Ecto neural progenitor cell (in vitro differentiated cells): ENCODE results near the gene KRTAP10-5.
A peak's percentile ranks its signal among the peaks of the same experiment; 100 is the strongest.

Source experiments
- DNase-seq: peaks from one replicate; pipeline ENCODE4 v3.0.0-alpha.2; 2018; ENCODE audit warnings: low spot score

KRTAP10-5 gene

DNA sequence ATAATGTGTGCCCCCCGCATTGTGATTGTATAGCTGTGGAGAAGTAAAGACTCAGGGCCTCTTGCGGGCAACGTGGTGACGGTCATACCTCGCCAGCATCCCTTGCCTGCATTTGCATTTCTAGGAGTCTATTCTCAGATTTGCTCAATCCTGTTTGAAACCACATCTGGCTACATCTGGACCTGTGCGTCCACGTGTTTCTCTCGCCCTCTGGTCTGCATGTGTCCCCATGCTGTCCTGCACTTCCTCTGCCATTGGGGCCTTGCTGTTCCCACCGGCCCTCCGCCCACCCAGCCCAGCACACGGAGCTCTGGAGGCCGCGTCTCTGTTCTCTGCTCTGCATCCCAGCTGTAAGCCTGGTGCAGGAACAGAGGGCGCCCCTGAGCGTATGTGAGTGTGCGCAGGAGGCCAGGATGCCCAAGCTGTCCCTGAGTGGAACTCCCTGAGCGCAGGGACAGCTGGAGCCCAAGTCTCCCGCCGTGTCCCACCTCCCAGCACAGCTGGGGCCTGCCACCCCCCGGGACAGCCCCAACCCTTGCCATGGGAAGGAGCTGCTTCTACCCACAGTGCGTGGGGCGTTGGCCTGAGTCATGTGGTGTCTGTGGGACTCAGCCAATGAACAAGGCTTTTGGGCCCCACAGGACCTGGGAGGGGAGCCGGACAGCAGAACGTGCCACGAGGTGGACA, 30.7 kb downstream of the KRTAP10-5 start:
- peak; percentile 52 for DNase-seq

DNA sequence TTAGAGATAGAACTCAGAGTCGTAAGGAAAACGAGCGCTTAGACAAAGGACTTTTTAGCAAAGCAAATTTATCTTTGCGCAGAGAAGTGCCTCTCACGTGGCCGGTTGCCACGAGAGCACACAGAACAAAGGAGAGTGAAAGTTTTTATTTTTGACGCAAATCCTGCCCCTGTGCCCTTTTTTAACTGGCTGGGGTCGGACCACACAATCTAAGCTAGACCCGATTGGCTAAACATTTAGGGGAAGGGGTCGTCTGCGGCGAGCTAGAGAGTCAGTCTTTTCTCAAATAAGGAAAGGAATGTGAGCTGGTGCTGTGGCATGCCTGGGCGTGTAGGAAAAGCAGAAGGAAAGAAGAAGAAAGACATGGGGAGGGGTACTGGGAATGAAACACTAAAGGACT, 31.5 kb downstream of the KRTAP10-5 start:
- DNase-seq: peak; percentile 49

DNA sequence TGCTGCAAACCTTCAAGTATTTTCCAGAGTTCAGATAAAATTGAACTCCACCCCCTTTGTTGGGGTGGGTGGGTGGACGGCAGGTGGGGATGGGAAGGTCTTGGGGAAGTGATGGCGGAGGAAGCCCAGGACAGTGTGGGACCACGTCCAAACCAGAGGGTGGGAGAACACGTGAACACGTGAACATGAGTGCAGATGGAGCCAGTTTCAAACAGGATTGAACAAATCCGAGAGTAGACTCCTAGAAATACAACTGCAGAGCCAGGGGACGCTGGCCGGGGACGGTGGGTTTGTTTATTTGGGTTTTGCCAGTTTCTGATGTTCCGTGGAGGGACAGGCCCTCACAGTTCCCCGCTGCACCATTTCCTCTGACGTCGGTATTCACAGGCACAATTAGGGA, 32.0 kb downstream of the KRTAP10-5 start:
- no peak for DNase-seq

DNA sequence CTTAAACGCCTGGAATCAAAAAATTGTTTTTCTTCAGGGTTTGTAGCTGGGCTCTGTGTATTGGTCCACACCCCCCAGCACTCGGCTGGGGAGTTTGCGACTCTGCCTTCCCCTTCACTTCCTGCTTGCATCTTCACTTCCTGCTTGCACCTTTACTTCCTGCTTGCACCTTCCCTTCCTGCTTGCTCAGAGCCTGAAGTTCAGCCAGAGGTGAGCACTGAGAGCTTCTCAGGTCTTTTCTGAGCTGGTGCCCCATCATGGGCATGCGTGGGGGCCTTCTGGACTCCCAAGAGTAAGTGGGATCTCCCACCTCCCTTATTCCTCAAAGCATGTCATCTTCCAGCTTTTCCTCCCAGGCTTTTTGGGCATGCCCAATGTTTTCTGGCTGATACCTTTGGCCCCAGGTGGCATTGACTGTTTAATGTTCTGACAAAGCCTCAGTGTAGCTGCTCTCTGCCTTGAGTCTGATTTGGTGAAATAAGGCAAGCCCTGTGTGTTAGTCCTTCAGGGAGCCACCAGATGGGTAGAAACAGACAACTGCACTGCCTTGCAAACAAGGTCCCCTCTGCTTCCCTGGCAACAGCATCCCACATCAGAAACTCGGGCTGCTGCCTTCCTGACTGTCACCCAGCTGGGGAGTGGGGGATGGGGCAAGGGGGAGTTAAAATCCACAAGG, 32.6 kb downstream of the KRTAP10-5 start:
- DNase-seq: no peak

DNA sequence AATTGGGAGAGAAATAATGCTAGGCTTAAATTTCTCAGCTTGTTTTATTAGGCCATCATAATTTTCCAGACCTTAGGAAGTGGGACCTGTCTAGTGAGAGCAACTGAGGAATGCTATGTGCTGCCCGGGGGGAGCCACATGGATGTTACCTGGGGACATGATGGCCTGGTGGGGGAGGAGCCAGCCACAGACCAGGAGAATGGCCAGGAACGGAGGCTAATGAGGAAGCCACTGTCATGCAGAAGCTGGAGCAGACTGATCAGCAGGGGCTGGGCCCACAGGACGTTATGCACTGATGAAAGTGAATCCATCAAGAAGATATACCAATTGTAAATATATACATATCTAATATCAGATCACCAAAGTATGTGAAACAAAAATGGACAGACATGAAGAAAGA, 35.8 kb downstream of the KRTAP10-5 start:
- DNase-seq: no peak

DNA sequence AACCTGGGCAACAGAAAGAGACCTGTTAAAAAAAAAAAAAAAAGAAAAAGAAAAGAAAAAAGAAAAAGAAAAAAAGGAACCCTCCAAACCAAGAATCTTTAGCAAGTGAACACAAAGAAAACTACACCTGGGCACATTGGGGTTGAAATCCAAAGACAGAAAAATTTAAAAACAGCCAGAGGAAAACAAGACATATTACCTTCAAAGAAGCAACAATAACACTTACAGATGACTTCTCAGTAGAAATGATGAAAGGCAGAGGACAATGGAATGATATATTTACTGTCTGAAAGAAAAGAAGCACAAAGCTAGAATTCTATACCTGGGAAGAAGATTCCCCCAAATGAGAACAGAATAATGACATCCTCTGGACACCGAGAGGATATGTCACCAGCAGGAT, 37.7 kb downstream of the KRTAP10-5 start:
- DNase-seq: no peak

DNA sequence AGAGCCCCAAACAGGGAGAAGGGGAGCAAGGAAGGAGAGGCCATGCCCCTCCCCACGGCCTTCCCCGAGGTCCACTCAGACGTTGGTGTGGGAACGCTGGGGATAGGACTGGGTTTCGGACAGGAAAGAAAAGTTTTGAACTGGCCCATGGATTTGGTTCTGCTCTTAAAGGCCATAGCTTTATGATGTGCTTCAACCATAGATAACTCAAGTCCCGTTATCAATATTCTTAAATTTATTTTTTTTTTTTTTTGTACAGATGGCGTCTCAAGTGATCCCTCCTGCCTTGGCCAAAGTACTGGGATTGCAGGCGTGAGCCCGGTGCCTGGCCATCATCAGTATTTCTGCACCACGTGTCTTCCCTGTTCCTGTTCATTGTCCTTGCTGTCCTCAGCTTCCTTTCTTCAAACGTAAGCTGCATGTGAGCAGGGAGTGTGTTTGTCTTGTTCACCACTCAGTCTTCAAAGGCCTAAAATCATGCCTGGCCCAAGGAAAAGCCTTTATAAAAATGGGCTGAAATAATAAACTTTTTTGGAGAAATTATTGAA, 39.6 kb downstream of the KRTAP10-5 start:
- no peak for DNase-seq

DNA sequence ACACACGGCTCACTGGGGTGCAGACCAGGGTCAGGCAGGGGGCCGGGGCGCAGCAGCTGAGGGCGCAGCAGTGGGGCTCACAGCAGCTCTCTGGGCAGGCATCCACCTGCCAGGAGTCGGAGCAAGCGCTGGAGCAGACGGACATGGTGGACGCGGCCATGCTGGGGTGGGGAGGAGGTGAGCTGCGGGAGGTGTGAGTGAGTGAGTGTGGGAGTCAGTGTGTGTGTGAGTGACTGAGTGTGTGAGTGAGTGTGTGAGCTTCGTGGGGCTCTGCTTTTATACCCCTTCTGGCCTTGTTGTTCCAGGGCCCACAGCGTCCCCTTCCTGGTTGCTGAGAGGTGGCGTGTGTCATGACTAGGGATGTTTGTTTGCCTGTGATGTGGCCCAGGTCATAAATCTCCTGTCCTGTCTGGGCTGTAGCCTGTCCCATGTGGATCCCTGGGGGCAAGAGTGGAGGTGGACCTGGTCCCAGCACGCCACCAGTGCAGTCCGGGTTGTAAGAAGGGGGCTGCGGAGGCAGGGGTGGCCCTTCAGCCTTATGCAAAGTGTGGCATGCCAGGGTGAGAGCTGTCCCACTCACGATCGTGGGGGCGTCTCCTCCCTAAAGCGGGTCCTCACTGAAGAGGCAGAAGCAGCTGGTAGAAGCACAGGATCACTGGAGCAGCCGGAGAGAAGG, 40.3 kb downstream of the KRTAP10-5 start, which contains the start of gene KRTAP10-1:
Gene KRTAP10-1 (minus strand): TSS at position 205 of the 676 bp plus-strand sequence. CDS start 45 bp downstream, at position 160.
- DNase-seq: no peak

DNA sequence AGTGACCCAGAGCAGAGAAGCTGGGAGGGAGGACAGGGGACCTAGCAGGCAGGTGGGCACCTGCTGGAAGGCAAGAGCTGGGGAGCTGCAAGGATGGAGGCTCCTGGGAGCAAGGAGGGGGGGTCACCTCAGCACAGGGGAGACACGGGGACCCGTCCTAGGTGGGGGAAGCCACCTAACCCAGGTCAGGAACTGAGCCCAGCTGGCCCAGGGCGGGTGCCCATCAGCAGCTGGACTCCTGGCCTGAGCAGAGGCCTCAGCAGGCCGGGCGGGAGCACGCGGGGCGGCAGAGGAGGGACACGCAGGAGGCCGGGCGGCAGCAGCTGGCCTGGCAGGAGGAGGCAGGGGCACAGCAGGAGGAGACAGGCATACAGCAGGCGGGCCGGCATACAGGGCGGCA, 41.4 kb downstream of the KRTAP10-5 start:
- no peak for DNase-seq

DNA sequence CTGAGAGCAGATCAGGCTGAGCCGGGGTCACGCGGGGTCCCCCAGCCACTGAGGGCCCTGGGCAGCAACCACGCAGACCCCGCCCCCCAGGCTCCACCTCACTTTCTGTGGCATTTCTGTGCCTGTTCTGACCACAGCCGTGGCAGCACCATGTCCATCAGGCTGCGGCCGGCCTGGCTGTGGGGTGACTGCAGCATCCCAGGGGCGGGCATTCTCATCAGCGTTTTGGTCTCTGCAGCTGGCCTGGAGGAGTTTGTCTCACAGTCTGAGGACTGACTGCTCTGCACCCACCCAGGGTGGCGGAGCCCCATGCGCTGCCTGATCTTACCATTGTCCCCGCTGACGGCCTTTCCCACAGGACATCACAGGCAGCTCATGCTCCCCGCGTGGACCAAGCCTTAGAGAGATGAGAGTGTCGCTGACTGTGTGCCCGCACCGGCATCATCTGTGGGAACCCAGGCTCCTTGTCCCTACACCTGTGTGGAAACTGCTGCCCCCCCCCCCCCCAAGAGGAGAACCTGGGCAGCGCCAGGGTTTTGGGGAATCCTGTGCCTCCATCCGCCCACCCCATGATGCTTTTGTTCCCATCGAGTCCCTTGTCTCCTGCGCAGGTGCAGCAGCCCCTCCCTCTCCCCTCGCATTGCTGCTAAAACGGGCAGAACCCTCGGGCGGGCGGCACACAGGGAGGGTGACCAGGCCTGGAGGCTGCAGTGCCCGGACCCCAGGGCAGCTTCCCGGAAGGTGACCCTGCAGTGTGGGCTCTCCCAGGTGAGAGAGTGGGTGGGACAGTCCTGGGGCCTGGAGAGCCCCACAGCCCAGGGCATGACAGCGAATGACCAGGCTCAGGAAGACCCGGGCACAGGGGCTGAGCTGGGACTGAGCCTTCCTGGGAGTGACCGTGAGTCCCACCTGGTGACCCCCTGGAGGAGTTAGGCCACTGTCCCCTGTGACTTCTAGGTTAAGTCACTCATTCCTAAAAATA, 42.2 kb downstream of the KRTAP10-5 start:
- DNase-seq: no peak

DNA sequence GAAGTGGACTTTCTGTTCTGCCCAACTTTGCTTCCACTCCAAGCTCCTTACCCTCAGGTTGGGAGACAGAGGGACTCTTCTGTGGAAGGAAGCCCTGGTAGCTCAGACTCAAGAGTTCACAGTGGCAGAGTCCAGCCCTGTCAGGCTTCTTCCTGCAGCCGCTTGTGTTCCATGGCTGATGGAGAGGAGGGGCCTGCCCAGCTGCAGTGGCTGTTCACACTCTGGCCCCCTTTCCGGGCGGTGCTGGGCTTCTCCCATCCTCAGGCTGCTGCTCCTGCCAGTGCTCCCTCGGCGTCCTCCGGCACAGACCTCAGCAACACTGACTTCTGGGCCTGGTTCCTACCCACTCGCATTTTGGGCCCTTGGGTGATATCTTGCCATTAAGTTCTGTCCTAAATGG, 44.4 kb downstream of the KRTAP10-5 start:
- DNase-seq: peak; percentile 48

DNA sequence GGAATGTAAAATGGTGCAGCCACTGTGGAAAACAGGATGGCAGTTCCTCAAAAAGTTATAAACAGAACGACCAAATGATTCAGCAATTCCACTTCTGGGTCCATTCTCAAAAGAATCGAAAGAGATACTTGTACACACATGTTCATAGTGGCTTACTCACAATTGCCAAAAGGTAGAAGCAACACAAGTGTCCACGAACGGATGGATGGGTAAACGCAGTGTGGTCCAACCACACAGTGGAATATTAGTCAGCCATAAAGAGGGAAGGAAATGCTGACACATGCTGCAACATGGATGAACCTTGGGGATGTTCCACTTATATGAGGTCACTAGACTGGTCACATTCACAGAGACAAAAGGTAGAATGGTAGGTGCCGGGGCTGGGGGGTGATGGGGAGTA, 45.7 kb downstream of the KRTAP10-5 start:
- no peak for DNase-seq

DNA sequence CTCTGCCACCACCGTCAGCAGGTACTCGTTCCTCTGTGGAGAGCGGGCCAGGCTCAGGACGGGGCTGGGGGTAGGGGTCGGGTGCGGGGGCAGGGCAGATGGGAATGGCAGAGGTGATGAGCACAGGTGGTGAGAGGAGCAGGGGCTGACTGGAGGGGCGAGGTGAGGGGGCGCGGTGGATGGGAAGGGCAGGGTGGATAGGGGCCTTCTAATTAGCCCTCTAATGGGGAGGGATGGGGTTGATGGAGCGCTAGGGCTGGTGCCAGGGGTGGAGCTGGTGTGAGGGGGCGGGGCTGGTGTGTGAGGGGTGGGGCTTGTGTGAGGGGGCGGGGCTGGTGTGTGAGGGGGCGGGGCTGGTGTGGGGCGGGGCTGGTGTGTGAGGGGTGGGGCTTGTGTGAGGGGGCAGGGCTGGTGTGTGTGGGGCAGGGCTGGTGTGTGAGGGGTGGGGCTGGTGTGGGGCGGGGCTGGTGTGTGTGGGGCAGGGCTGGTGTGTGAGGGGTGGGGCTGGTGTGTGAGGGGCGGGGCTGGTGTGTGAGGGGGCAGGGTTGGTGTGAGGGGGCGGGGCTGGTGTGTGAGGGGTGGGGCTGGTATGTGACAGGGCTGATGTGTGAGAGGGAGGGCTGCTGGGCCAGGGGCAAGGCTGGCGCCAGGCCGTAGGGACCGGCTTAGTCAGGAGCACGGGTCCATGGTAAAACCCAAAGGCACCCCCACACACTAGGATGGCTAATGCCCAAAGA, 46.3 kb downstream of the KRTAP10-5 start:
- DNase-seq: no peak

DNA sequence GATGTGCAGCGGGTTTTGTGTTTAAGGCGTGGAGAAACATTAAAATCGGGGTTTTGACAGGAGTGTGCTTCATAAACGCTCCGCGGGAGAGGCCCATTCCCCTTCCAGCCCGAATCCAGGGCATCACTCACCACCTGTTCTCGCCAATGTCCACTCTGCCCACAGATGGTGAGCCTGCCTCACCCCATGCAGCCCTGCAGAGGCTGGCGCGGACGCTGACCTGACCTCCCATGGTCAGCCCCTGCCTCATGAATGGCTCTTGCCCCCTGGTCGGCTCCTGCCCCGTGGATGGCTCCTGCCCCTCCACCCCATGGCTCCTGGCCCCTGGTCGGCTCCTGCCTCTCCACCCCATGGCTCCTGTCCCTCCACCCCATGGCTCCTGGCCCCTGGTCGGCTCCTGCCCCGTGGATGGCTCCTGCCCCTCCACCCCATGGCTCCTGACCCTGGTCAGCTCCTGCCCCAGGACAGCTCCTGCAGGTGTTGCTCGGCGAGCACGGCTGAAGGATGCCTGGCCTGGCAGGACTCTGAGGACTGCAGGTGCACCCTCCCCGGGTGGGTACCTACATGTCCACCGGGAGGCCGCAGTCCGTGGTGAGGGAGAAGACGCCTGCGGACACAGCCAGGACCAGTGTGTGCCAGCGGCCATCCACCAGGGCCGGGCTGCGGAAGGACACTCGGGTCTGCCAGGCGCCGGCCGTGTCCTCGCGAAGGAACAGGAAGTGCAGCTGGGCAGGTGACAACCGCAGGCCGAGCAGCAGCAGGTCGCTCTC, 47.1 kb downstream of the KRTAP10-5 start:
- DNase-seq: no peak

DNA sequence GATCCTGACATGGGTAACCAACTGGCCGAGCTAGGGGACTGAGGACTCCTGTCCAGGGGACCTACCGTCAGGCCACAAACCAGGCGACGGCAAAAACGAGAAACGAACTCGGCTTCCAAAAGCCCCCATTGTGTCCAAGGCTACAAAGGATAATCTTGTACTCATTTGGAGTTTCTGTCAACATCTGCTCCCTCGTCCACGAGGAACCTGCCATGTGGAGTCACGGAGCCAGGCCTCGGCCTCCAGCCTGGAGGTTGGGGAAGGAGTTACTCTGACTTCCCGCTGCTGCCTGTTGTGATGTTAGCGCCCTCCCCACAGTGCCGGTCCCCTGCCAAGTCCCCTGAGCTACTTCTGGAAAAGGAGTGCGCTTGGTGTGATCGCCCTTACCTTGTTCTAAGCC, 47.7 kb downstream of the KRTAP10-5 start:
- no peak for DNase-seq

DNA sequence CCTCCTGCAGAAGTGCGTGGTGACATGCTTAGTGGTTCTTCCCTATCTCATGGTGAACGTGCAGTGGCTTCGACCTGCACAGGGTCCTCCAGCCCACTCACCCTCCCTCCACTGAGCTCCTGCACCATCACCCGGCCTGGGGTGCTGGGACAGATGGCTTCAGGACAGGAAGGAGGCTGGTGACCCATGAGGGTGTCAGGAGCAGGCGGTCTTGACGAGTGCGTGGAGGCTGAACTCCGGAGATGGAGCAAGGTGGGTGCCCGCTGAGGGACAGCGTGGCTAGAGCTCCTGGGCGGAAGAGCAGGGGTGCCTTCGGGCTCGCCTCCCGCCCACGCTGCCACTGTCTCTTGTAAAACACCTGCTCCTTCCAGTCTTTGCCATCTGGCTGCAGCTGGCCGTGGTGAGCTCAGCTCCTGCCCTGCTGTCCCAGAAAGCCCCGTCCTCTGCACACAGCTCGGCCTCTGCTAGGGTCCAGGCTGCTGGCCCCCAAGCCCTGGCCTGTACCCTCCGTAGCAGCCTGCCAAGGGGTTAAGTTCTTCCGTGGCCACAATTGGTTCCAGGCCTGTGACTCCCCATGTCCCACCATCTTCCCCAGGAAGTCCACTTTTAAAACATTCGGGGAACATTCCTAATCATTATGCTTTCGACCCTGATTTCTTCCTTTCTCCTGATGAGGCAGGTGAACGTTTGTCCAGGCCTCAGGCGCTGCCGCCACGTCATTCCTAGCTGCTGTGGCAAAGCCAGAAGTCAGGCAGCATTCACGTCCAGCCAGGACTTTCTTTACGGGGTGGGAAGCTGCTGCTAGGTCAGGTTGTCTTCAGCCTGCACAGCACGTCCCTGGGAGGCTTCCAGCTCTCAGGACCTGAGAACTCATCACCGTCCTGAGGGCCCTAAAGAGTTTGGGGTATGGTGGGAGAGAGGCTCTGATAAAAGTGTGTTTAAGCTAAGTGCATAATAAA, 48.5 kb downstream of the KRTAP10-5 start:
- no peak for DNase-seq

DNA sequence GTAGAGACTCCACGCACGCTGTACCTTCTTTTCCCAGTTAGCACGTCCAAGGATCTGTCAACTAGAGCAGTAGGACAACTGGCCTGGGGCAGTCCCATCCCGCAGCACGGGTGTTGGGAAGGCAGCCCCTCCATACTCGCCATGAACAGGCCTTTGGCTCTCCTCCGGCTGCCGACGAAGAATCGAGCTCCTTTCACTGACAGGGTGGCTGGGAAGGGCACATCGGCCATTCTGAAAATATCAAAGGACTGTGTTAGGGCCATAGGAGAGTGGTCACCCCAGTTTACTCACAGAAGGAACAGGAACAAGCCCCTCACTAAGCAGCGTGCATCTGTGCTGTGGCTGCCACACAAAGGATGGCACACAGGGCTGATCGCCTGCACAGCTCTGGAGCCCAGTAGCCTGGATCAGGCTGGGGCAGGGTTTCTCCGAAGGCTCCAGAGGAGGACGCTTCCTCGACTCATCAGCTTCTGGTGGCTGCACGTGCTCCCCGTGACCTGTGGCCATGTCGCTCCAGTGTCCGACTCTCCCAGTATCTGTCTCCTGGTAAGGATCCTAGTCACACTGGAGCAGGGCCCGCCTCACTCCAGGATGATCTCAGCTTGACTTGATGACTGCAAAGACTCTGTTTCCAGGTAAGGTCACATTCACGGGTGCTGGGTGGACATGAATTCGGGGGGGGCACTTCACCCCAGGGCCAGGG, 49.4 kb downstream of the KRTAP10-5 start:
- no peak for DNase-seq

DNA sequence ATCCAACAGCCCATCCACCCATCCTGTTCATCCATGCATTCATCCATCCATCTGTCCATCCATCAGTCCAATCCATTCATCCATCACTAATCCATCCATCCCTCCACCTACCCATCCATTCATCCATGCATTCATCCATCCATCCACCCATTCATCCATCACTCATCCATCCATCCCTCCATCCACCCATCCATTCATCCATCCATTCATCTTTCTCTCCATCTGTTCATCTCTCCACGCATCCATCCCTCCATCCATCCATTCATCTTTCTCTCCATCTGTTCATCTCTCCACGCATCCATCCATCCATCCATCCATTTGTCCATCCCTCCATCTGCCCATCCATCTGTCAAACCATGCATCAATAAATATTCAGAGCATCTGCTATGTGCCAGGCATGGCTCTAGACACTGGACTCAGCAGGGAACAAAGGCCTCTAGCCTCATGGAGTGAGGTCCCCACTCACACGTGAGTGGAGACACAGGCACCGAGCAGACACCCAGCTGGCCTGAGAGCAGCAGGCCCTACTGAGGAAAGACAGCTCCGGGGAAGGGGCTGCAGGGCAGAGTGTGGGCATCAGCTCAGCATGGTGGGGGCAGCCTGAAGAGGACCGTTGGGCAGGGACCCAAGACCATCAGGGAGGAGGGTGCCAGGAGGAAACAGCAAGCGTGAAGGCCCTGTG, 50.0 kb downstream of the KRTAP10-5 start:
- DNase-seq: no peak
